ENCODE results near the gene NBPF14.
"Not testable (repeated sequence)": the region's sequence is repeated elsewhere in the genome, so short reads cannot be mapped to it uniquely, and the experiment has no call there.

NBPF14 gene, protein sequence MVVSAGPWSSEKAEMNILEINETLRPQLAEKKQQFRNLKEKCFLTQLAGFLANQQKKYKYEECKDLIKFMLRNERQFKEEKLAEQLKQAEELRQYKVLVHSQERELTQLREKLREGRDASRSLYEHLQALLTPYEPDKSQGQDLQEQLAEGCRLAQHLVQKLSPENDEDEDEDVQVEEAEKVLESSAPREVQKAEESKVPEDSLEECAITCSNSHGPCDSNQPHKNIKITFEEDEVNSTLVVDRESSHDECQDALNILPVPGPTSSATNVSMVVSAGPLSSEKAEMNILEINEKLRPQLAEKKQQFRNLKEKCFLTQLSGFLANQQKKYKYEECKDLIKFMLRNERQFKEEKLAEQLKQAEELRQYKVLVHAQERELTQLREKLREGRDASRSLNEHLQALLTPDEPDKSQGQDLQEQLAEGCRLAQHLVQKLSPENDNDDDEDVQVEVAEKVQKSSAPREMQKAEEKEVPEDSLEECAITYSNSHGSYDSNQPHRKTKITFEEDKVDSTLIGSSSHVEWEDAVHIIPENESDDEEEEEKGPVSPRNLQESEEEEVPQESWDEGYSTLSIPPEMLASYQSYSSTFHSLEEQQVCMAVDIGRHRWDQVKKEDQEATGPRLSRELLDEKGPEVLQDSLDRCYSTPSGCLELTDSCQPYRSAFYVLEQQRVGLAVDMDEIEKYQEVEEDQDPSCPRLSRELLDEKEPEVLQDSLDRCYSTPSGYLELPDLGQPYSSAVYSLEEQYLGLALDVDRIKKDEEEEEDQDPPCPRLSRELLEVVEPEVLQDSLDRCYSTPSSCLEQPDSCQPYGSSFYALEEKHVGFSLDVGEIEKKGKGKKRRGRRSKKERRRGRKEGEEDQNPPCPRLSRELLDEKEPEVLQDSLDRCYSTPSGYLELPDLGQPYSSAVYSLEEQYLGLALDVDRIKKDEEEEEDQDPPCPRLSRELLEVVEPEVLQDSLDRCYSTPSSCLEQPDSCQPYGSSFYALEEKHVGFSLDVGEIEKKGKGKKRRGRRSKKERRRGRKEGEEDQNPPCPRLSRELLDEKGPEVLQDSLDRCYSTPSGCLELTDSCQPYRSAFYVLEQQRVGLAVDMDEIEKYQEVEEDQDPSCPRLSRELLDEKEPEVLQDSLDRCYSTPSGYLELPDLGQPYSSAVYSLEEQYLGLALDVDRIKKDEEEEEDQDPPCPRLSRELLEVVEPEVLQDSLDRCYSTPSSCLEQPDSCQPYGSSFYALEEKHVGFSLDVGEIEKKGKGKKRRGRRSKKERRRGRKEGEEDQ (N-terminal part only)

DNA sequence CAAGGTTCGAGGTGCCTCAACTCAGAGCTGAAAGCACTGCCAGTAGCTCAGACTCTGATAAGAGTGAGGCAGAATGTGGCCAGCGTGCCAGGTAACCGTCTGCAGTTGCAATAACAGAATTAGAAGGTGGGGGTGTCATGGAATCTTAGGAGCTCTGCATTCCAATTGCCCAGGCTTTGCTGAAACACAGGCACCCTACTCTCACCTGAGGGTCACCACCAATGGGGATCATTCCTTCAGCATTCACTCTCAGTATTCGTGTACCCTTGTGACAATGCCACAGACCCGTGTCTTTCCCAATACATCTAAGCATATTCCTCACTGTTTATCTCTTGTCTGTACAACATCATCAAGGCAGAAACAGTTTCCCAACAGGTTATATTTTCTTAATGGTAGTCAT, at the start of gene NBPF14:
NBPF14 (minus strand) TSS at position 101 of the 400 bp plus-strand sequence. CDS start 294 bp downstream, outside the sequence.
- not testable (repeated sequence) for DNase-seq

DNA sequence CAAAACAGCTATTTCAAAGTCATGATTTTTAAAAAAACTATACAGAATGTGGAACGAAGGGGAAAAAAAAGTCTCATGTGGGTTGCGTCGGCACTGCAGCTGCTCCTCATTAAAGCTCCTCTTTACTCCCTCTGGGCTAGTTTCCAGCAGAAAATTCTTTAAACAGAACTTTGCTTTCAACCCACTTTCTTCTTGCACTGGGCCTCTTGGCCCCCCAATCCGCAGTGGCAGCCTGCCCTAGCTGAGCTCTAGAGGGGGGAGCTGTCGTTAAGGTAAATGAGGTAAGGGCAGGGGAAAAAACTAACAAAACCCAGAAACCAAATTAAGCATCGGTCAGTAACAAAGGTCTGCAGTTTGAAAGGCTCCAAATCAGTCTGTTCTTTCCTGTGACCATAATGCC, 29.6 kb upstream of the NBPF14 start:
- DNase-seq, result not testable (repeated sequence)

DNA sequence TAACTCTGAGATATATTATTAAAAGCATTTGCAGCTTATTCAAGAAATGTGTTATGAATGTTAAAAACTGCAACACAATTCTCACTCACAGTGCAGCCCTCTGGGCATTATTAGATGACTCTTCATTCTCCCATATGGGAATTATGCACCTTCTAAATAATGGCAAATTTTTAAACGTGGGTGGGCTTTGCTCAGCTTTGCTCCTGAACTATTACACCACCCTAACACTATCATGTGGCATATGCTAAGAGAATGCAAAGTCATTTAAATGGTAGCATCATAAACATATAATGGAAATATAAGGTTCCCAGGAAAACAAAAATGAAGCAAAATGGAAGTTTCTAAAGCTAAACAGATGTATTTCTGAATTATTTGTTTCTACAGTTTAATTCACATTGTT, 22.4 kb upstream of the NBPF14 start:
- not testable (repeated sequence) for DNase-seq

DNA sequence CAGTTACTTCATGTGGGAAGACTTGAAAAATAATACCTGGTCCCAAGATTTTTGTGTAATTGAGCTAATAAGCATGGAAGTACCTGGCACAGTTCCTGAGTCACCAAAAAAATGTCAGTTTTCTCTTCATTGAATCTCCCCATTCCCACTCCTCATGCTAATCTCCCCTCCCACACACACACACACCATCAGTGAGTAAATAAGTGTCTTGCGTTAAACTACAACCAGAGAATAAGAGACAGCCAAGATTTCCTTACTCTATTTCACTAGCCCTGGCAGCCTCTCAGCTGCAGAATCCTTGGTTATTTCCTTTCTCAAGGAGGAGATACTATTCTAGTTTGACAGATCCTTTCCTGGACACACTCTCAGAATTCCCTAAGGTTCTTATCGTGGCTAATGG, 9.5 kb upstream of the NBPF14 start:
- not testable (repeated sequence) for DNase-seq

DNA sequence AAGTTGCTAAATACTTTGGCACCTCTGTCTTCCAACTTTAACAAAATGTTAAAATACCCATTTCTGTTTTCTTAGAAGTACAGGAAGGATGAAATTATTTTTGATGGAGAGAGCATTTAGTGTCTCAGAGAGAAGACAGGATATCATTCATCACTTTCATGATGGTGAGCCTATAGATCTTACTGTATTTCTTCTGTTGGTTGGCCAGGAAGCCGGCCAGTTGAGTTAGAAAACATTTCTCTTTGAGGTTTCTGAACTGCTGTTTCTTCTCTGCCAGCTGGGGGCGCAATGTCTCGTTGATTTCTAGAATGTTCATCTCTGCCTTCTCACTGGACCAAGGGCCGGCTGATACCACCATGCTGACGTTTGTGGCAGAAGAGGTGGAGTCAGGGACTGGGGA, 451 bp downstream of the NBPF14 start:
- DNase-seq, result peak; percentile 1

DNA sequence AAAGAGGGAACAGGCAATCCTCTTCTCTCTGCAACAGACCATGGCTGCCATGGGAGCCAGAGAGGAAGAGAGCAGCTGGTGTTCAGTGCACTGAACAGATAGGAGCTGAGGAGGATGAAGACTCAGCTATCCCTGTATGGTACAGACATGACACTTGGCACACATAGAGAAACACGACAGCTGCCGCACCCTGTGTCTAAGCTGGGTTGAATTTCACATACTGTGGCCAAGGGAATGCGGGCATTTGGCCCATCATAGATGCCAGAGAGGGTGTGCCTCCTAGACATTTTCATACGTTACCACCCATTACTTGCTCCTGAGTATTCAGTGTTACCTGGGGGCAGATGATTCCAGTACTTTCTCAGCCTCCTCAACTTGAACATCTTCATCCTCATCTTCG, 4.7 kb downstream of the NBPF14 start:
- not testable (repeated sequence) for DNase-seq

DNA sequence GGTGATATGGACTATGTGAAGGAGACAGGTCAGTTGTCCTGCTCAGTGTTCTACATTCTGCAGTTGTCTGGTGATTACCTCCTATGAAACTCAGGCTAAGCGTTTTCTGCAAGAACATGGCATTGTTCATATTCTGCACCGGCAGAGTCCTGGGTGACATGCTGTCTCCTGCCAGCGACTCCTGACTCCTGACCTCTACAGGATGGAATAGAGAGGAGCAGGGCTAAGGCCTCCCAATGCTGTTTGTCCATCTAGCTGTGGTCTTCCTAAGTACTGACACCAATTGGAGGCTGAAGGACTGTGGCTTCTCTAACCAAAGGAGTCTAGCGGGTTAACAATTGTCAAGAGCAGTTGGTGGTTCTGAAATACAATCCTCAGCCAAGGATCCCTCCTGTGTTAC, 63.7 kb downstream of the NBPF14 start:
- not testable (repeated sequence) for DNase-seq

DNA sequence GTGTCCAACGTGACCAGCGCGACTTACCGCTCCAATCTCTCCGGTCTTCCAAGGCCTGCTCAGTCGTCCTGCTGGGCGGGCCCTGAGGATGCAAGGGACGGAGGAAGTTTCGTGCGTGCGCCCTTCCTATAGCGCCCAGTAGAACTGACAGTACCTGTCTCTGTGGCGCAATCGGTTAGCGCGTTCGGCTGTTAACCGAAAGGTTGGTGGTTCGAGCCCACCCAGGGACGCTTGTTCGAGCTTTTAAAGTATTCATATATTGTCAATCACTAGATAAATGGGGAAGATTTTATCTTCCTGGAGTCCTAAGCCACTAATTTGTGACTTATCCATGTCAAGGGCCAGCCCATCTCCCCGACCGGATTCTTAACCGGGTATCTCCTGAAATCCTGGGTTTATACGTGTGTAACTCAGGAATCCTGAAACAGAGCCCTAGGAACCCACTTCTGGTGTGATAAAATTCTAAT, 66.7 kb downstream of the NBPF14 start:
- DNase-seq, result peak; percentile 78

DNA sequence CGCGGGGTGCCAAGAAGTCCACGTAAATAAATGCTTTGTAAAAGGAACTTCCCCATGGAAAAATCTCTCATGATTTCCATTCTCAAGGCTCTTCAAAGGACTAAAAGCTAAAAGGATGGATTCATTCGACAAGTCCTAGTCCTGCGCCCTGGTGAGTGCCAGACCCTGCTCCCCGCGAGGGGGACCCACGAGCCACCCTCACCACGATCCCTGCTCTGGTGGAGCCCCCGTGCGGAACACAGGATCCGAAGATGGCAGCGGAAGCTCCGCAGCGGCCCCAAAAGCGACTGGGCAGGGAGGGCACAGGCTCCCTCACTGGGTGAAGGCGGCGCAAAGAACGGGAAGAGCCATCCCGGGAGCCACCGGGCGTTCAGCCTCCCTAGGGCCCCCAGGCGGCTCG, 67.2 kb downstream of the NBPF14 start:
- not testable (repeated sequence) for DNase-seq

DNA sequence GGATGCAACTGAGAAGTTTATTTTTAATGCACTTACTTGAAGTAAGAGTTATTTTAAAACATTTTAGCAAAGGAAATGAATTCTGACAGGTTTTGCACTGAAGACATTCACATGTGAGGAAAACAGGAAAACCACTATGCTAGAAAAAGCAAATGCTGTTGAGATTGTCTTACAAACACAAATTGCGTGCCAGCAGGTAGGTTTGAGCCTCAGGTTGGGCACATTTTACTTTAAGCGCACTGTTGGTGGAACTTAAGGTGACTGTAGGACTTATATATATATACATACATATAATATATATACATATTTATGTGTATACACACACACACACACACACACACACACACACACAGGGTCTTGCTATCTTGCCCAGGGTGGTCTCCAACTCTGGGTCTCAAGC, 69.2 kb downstream of the NBPF14 start:
- peak; percentile 40 for DNase-seq

DNA sequence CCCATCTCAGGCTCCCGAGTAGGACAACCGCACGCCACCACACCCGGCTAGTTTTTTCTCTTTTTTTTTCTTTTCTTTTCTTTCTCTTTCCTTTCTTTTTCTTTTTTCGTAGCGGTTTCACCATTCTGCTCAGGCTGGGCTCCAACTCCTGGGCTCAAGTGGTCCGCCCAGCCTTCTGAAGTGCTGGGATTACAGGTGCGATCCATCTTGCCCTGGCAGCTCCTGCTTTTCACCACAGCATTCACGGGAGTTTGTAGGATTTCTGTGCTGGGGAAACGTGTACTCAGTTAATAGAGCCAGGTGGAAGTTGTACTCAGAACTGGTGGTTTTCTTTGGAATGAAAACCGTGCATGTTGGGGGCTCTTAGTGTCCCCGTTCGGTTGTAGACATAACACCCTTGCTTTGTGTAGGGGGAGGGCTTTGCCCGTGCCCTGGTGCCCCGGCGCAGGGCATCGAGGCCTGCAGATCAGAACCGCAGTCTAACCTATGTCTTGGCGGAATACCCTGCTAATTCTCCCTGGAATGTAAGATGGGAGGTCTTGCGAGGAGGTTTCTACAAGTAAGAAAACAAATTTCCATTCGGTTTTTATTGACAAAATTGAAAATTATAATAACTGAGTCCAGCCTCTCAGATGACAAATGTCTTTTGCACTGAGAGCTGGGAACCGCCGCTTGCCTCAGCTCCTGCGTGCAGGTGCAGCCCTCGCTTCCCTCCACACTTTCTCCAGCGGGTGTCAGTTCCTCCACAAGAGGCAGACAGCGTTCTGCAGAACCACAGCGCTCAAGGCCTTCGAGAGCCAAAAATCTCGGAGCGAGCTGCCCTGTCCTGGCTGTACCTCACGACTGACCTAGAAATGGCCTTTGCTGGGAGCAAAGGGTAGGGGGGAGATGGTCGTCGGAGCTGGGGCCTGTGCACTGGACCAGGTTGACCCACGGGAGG, 72.3 kb downstream of the NBPF14 start:
- DNase-seq, result peak; percentile 34

DNA sequence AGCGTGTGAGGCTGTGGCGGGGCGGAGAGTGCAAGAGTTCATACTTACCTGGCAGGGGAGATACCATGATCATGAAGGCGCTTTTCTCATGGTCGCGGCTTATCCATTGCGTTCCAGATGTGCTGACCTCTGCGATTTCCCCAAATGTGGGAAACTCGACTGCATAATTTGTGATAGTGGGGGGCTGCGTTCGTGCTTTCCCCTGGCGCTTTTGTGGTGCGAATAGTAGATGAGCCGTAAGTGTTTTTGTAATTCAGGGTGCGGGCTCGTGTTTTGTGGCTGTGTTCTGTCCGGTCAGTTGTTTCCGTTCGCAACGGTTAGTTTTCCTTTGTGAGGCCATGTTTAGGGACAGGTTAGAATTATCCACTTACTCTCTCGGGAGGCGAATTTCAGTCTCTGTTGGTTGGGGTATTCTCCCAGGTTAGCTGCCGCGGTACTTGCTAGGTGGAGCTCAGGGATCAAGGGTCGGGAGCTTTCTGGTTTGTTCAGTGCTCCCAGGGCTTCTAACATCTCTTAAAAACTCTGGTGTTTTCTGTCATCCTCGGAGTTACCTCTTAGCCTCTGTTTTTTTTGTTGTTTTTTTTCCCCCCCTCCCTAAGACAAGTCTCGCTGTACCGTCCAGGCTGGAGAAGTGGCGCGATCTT, 73.1 kb downstream of the NBPF14 start:
- DNase-seq, result peak; percentile 95

DNA sequence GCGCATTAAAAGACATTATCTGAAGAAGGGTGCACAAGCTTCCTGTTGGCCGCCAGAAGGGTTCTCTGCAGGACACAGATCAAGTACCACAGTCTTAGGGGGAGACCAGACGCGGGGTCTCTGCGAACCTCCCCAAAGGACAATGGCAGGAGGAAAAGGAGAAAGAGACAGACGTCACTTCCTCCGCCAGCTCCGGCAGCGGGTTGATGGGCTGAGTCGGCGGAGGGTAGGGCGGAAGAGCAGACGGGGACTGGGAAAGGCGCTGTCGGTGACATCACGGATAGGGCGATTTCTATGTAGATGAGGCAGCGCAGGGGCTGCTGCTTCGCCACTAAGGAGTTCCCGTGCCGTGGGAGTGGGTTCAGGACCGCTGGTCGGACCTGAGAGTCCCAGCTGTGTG, 73.7 kb downstream of the NBPF14 start:
- peak; percentile 90 for DNase-seq

DNA sequence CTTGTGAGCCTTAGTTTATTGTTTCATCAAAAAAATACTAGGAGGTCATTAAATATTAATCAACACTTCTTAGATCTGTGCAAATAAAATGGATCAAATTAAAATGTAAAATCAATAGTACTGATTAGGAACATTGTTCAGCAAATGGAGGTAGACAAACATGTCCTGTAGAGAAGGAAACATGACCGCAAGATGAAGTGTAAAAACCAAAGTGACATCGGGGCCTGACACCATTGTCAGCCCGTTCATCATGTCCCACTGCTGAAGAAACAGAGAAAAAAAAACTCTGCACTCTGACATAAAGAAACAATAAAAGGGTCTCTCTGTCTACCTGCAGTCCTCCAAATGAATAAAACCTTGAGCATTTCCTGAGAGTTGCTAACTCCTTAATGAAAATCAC, 81.5 kb downstream of the NBPF14 start:
- peak; percentile 14 for DNase-seq

DNA sequence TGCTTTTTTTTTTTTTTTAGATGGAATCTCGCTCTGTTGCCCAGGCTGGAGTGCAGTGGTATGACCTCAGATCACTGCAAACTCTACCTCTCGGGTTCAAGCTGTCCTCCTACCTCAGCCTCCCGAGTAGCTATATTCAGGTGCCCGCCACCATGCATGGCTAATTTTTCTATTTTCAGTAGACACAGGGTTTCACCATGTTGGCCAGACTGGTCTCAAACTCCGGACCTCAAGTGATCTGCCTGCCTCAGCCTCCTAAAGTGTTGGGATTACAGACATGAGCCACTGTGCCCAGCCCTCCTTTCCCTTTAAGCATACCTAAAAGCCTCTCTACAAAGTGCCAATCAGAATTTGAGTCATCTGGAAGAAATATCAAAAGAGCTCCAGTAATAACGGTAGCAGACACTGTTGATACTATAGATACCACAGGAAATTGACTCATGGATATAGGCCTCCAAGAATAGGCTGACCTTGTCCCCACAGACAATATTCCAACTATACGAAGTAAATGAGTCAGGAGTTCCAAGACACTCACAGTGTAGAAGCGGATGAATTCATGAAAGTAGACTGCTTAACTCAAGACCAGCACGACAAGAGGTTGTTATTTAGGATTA, 83.1 kb downstream of the NBPF14 start:
- not testable (repeated sequence) for DNase-seq

DNA sequence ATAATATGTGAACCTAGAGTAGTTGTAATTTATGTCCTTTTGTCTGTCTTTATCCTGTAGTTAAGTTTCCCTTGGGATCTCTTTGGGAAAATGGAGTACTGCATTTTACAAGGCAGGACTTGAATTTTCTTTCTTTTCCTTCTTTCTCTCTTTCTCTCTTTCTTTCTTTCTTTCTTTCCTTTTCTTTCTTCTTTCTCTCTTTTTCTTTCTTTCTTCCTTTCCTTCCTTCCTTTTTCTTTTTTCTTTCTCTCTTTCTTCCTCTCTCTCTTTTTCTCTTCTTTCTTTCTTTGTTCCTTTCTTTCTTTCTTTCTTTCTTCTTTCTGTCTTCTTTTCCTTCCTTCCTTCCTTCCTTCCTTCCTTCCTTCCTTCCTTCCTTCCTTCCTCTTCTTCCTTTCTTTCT, 101.9 kb downstream of the NBPF14 start:
- not testable (repeated sequence) for DNase-seq

DNA sequence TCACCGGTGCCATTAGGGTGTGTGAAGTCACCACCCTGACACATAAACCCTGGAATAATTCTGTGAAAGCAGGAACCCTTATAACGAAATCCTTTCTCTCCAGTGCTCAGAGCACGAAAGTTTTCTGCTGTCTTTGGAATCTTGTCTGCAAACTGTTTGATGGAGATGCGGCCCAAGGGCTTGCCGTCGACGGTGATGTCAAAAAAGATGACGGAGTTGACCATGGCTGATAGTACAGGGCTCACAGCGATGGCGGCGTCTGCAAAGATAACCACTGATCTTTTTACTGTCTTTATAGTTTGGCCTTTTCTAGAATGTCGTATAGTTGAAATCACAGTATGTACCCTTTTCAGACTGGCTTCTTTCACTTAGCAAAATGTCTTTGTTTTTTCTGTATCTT, 112.8 kb downstream of the NBPF14 start, which contains the start of gene PPIAL4G:
PPIAL4G (minus strand) TSS at position 274 of the 400 bp plus-strand sequence; CDS start at position 224, 50 bp downstream.
- DNase-seq, result not testable (repeated sequence)
